Activated naive CD4-positive, alpha-beta T cell treated with anti-CD3 and anti-CD28 coated beads for 36 hours (primary cell): Measurements from ENCODE around the gene NINJ1. TPM values are rescaled to one million over a fixed set of nuclear protein-coding genes. Genes with fewer than 3 reads are reported as not detected.

Source experiments
- CTCF ChIA-PET: fragments of 350-600 bp; sonication (Branson Sonifier 250); formaldehyde crosslinking; loops from one replicate; lab custom pipeline; 2021; ENCODE audit warnings: antibody characterized with exemption; lab: Charles Lee
- DNase-seq: peaks from one replicate; pipeline ENCODE4 v3.0.0-alpha.2; 2020
- H3K27ac Mint-ChIP-seq: one replicate; pipeline ENCODE4 v1.8.0; 2021; ENCODE audit warnings: mild to moderate bottlenecking, mixed read lengths
- H3K27me3 Mint-ChIP-seq: one replicate; pipeline ENCODE4 v1.8.0; 2021; ENCODE audit warnings: low read depth, mixed read lengths
- H3K36me3 Mint-ChIP-seq: one replicate; pipeline ENCODE4 v1.8.0; 2021; ENCODE audit warnings: low read depth, mixed read lengths
- H3K4me1 Mint-ChIP-seq: one replicate; pipeline ENCODE4 v1.8.0; 2021; ENCODE audit warnings: low read depth, mixed read lengths
- H3K4me3 Mint-ChIP-seq: one replicate; pipeline ENCODE4 v1.8.0; 2021; ENCODE audit warnings: mild to moderate bottlenecking, moderate library complexity, mixed read lengths
- H3K9me3 Mint-ChIP-seq: one replicate; pipeline ENCODE4 v1.8.0; 2021; ENCODE audit warnings: mixed read lengths
- intact Hi-C: fragments of 100-400 bp; cut with micrococcal nuclease; formaldehyde crosslinking; loops from one replicate; pipeline ENCODE4 v1.15.1; 2023
- total RNA-seq, 2 experiments: library from RNA; stranded (reverse); gene quantifications; one replicate each; pipeline ENCODE4 v1.2.3, GENCODE V29; 2021

Gene NINJ1
- total RNA-seq, 2 experiments from 2014 or later, result 93.9 to 96.9 TPM

GRCh38 chr9:93114984-93115335, 19.1 kb downstream of the NINJ1 start:
- H3K4me1 Mint-ChIP-seq, result peaks cover 23% of the 10 kb centered on the region
- peak overlapping the region; percentile 11 for H3K27ac Mint-ChIP-seq
- H3K9me3 Mint-ChIP-seq, result no peaks in the 10 kb centered on the region
- no peaks in the 10 kb centered on the region for H3K27me3 Mint-ChIP-seq
- H3K4me3 Mint-ChIP-seq, result no peak overlapping the region
- intact Hi-C loops, result no loop called here
- peaks cover 4% of the 10 kb centered on the region for H3K36me3 Mint-ChIP-seq
- CTCF ChIA-PET, result interaction anchor here (1.6 kb wide), 1 partner anchor 112 kb away, joined by 4 read pairs; no protein-coding TSS in a partner anchor
- no peak for DNase-seq

GRCh38 chr9:93114169-93114983, 19.7 kb downstream of the NINJ1 start:
- intact Hi-C loops, result no loop called here
- no peak overlapping the region for H3K4me3 Mint-ChIP-seq
- H3K4me1 Mint-ChIP-seq, result peaks cover 18% of the 10 kb centered on the region
- DNase-seq, result no peak
- CTCF ChIA-PET, result interaction anchor here (0.6 kb wide), 1 partner anchor 250 kb away, joined by 3 read pairs; no protein-coding TSS in a partner anchor
- H3K27ac Mint-ChIP-seq, result no peak overlapping the region
- no peaks in the 10 kb centered on the region for H3K9me3 Mint-ChIP-seq
- H3K27me3 Mint-ChIP-seq, result no peaks in the 10 kb centered on the region
- H3K36me3 Mint-ChIP-seq, result peaks cover 5% of the 10 kb centered on the region

- H3K36me3 Mint-ChIP-seq, result peaks cover 9% of the 10 kb centered on the region
Measured at GRCh38 chr9:93112864-93113389, 21.1 kb downstream of the NINJ1 start.

GRCh38 chr9:93112116-93112863, 21.8 kb downstream of the NINJ1 start:
- CTCF ChIA-PET, result interaction anchor here (1.1 kb wide), 1 partner anchor 18 kb away, joined by 3 read pairs; no protein-coding TSS in a partner anchor

More at GRCh38 chr9:93112864-93113389, 21.1 kb downstream of the NINJ1 start:
- CTCF ChIA-PET, result interaction anchor here (1.1 kb wide), 1 partner anchor 17 kb away, joined by 3 read pairs; no protein-coding TSS in a partner anchor
- Mint-ChIP-seq H3K27me3 (no peaks in the 10 kb centered on the region), H3K27ac (no peak overlapping the region), H3K9me3 (no peaks in the 10 kb centered on the region), H3K4me1 (peaks cover 31% of the 10 kb centered on the region), H3K4me3 (no peak overlapping the region)
- DNase-seq, result no peak
- intact Hi-C loops, result no loop called here

GRCh38 chr9:93111371-93112115, 22.5 kb downstream of the NINJ1 start:
- Mint-ChIP-seq H3K4me3 (no peak overlapping the region), H3K36me3 (peaks cover 12% of the 10 kb centered on the region), H3K27me3 (no peaks in the 10 kb centered on the region), H3K4me1 (peaks cover 44% of the 10 kb centered on the region), H3K9me3 (no peaks in the 10 kb centered on the region), H3K27ac (no peak overlapping the region)
- intact Hi-C loops, result no loop called here
- CTCF ChIA-PET, result interaction anchor here (0.7 to 1.1 kb wide), 2 partner anchors 19 to 72 kb away, joined by 3 read pairs; no protein-coding TSS in a partner anchor
- DNase-seq, result no peak

More at GRCh38 chr9:93112116-93112863, 21.8 kb downstream of the NINJ1 start:
- Mint-ChIP-seq H3K9me3 (no peaks in the 10 kb centered on the region), H3K27me3 (no peaks in the 10 kb centered on the region), H3K4me3 (no peak overlapping the region), H3K4me1 (peaks cover 37% of the 10 kb centered on the region), H3K36me3 (peaks cover 12% of the 10 kb centered on the region), H3K27ac (no peak overlapping the region)
- no peak for DNase-seq
- intact Hi-C loops, result no loop called here

GRCh38 chr9:93111001-93111370, 23.1 kb downstream of the NINJ1 start:
- CTCF ChIA-PET, result interaction anchor here (0.7 kb wide), 1 partner anchor 72 kb away, joined by 3 read pairs; no protein-coding TSS in a partner anchor
- Mint-ChIP-seq H3K4me3 (no peak overlapping the region), H3K27ac (no peak overlapping the region), H3K27me3 (no peaks in the 10 kb centered on the region), H3K4me1 (peaks cover 48% of the 10 kb centered on the region), H3K36me3 (peaks cover 12% of the 10 kb centered on the region), H3K9me3 (no peaks in the 10 kb centered on the region)
- intact Hi-C loops, result no loop called here
- no peak for DNase-seq

GRCh38 chr9:93110311-93110855, 23.7 kb downstream of the NINJ1 start:
- CTCF ChIA-PET, result interaction anchor here (0.7 to 3.2 kb wide), 3 partner anchors 85 to 976 kb away, joined by 3 to 20 read pairs (median 9); no protein-coding TSS in a partner anchor
- intact Hi-C loops, result no loop called here
- no peak for DNase-seq
- no peaks in the 10 kb centered on the region for H3K27me3 Mint-ChIP-seq
- H3K9me3 Mint-ChIP-seq, result no peaks in the 10 kb centered on the region
- no peak overlapping the region for H3K27ac Mint-ChIP-seq
- peaks cover 53% of the 10 kb centered on the region for H3K4me1 Mint-ChIP-seq
- H3K36me3 Mint-ChIP-seq, result peaks cover 12% of the 10 kb centered on the region
- H3K4me3 Mint-ChIP-seq, result no peak overlapping the region

GRCh38 chr9:93108291-93109041, 25.6 kb downstream of the NINJ1 start:
- intact Hi-C loops, result loop anchor here (1.0 to 5.0 kb wide), 7 partner anchors 10 to 301 kb away; no protein-coding TSS in a partner anchor
- peaks cover 10% of the 10 kb centered on the region for H3K9me3 Mint-ChIP-seq
- DNase-seq, result peak; percentile 80
- CTCF ChIA-PET, result interaction anchor here (0.6 to 3.2 kb wide), 46 partner anchors 10 to 457 kb away, joined by 3 to 36 read pairs (median 6); partner anchors contain the start of gene NINJ1
- H3K4me3 Mint-ChIP-seq, result no peak overlapping the region
- H3K36me3 Mint-ChIP-seq, result peaks cover 23% of the 10 kb centered on the region
- peak overlapping the region; percentile 76 for H3K27ac Mint-ChIP-seq
- no peaks in the 10 kb centered on the region for H3K27me3 Mint-ChIP-seq
- H3K4me1 Mint-ChIP-seq, result peaks cover 55% of the 10 kb centered on the region

- peak overlapping the region; percentile 76 for H3K27ac Mint-ChIP-seq
- CTCF ChIA-PET, result interaction anchor here (0.7 to 3.2 kb wide), 12 partner anchors 13 to 194 kb away, joined by 3 to 36 read pairs (median 6); no protein-coding TSS in a partner anchor
- intact Hi-C loops, result loop anchor here (1.0 to 5.0 kb wide), 5 partner anchors 9 to 300 kb away; no protein-coding TSS in a partner anchor
- peaks cover 26% of the 10 kb centered on the region for H3K36me3 Mint-ChIP-seq
- H3K4me3 Mint-ChIP-seq, result no peak overlapping the region
- H3K27me3 Mint-ChIP-seq, result no peaks in the 10 kb centered on the region
- peaks cover 57% of the 10 kb centered on the region for H3K4me1 Mint-ChIP-seq
- H3K9me3 Mint-ChIP-seq, result peaks cover 11% of the 10 kb centered on the region
- no peak for DNase-seq
Measured at GRCh38 chr9:93107825-93108161, 26.3 kb downstream of the NINJ1 start.

- peak overlapping the region; percentile 76 for H3K27ac Mint-ChIP-seq
- CTCF ChIA-PET, result interaction anchor here (0.6 to 3.2 kb wide), 10 partner anchors 11 to 392 kb away, joined by 3 to 36 read pairs (median 6); no protein-coding TSS in a partner anchor
Measured at GRCh38 chr9:93107151-93107824, 26.8 kb downstream of the NINJ1 start.

More at GRCh38 chr9:93107151-93107824, 26.8 kb downstream of the NINJ1 start:
- intact Hi-C loops, result loop anchor here (5.0 kb wide), 1 partner anchor 300 kb away; no protein-coding TSS in a partner anchor
- peaks cover 62% of the 10 kb centered on the region for H3K4me1 Mint-ChIP-seq
- H3K27me3 Mint-ChIP-seq, result no peaks in the 10 kb centered on the region
- DNase-seq, result no peak
- no peak overlapping the region for H3K4me3 Mint-ChIP-seq
- peaks cover 11% of the 10 kb centered on the region for H3K9me3 Mint-ChIP-seq
- peaks cover 26% of the 10 kb centered on the region for H3K36me3 Mint-ChIP-seq
